MCF 10A (cell line): Measurements from ENCODE around the gene IL1RAPL2. TPM values are rescaled to one million over a fixed set of nuclear protein-coding genes. Genes with fewer than 3 reads are reported as not detected.

Source experiments
- BruUV-seq: library from RNA; stranded (reverse); fragments of 400-500 nt; replicated peaks from 2 replicates; lab custom pipeline; 2021; lab: Mats Ljungman, UMichigan
- CTCF ChIA-PET: fragments of 300-600 bp; sonication (Branson Sonifier 250); formaldehyde crosslinking; extraction: SDS; loops from one replicate; lab custom pipeline; 2021; ENCODE audit warnings: antibody characterized with exemption, inconsistent platforms; lab: Yijun Ruan, JAX
- POLR2A ChIA-PET: fragments of 300-600, 350-650 bp; sonication (Branson Sonifier 250); formaldehyde crosslinking; extraction: SDS; loops from one replicate; lab custom pipeline; 2020; ENCODE audit warnings: antibody characterized with exemption, inconsistent platforms; lab: Yijun Ruan, JAX
- DNase-seq: peaks from one replicate; pipeline ENCODE4 v3.0.0-alpha.2; 2018; ENCODE audit not compliant: unreplicated experiment
- H3K27ac Mint-ChIP-seq: one replicate; pipeline ENCODE4 v1.8.0; 2022; ENCODE audit warnings: mild to moderate bottlenecking, low read depth, mixed read lengths; ENCODE audit not compliant: unreplicated experiment
- H3K27me3 Mint-ChIP-seq: one replicate; pipeline ENCODE4 v1.8.0; 2022; ENCODE audit warnings: mixed read lengths; ENCODE audit not compliant: insufficient read depth, unreplicated experiment
- H3K36me3 Mint-ChIP-seq: one replicate; pipeline ENCODE4 v1.8.0; 2022; ENCODE audit warnings: mild to moderate bottlenecking, moderate library complexity, mixed read lengths; ENCODE audit not compliant: insufficient read depth, unreplicated experiment
- H3K4me1 Mint-ChIP-seq: one replicate; pipeline ENCODE4 v1.8.0; 2022; ENCODE audit warnings: mixed read lengths; ENCODE audit not compliant: insufficient read depth, unreplicated experiment
- H3K4me3 Mint-ChIP-seq: one replicate; pipeline ENCODE4 v1.8.0; 2022; ENCODE audit warnings: mild to moderate bottlenecking, moderate library complexity, mixed read lengths; ENCODE audit not compliant: unreplicated experiment
- H3K9me3 Mint-ChIP-seq: one replicate; pipeline ENCODE4 v1.8.0; 2022; ENCODE audit warnings: mixed read lengths; ENCODE audit not compliant: unreplicated experiment
- CTCF ChIP-seq: fragments of 200-600 bp; IDR thresholded peaks from one replicate; pipeline ENCODE4 v1.8.0; 2022; ENCODE audit warnings: antibody characterized with exemption, mild to moderate bottlenecking; ENCODE audit not compliant: unreplicated experiment
- intact Hi-C: fragments of 100-400 bp; cut with micrococcal nuclease; formaldehyde crosslinking; loops from 2 replicates; pipeline ENCODE4 v1.14.1; 2022
- total RNA-seq: library from RNA; stranded (reverse); gene quantifications from 2 replicates; pipeline ENCODE4 v1.2.3, GENCODE V29; 2022

Gene IL1RAPL2
- total RNA-seq, 1 experiment from 2014 or later: 4.4 TPM

- Mint-ChIP-seq H3K36me3 (no peaks in the 10 kb centered on the region), H3K27me3 (peaks cover 51% of the 10 kb centered on the region), H3K9me3 (peaks cover 7% of the 10 kb centered on the region), H3K27ac (no peak overlapping the region), H3K4me1 (no peaks in the 10 kb centered on the region), H3K4me3 (no peak overlapping the region)
- intact Hi-C loops: loop anchor here (2.0 to 10.0 kb wide), 2 partner anchors 253 to 623 kb away; no protein-coding TSS in a partner anchor
- ChIA-PET POLR2A (no interaction called here), CTCF (interaction anchor here (1.1 to 2.7 kb wide), 6 partner anchors 8 to 355 kb away, joined by 4 to 16 read pairs (median 8); no protein-coding TSS in a partner anchor)
- no peak for TF ChIP-seq CTCF
- DNase-seq: no peak
- BruUV-seq: no TSS peak
These were observed 1.5 kb downstream of the IL1RAPL2 start for GRCh38 chrX:104567506-104567905.

GRCh38 chrX:104568304-104568915 is 2.4 kb downstream of the IL1RAPL2 start:
- no peak for TF ChIP-seq CTCF
- H3K27me3 Mint-ChIP-seq: peaks cover 56% of the 10 kb centered on the region
- H3K4me1 Mint-ChIP-seq: no peaks in the 10 kb centered on the region
- ChIA-PET POLR2A (no interaction called here), CTCF (interaction anchor here (0.6 to 1.8 kb wide), 2 partner anchors 217 to 355 kb away, joined by 3 to 6 read pairs; no protein-coding TSS in a partner anchor)
- no peak overlapping the region for H3K4me3 Mint-ChIP-seq
- no peak overlapping the region for H3K27ac Mint-ChIP-seq
- intact Hi-C loops: loop anchor here (10.0 kb wide), 1 partner anchor 254 kb away; no protein-coding TSS in a partner anchor
- no peak for DNase-seq
- no TSS peak for BruUV-seq
- H3K36me3 Mint-ChIP-seq: no peaks in the 10 kb centered on the region
- H3K9me3 Mint-ChIP-seq: peaks cover 7% of the 10 kb centered on the region

- no TSS peak for BruUV-seq
- CTCF ChIA-PET: interaction anchor here (1.3 kb wide), 1 partner anchor 12 kb away, joined by 4 read pairs; no protein-coding TSS in a partner anchor
- DNase-seq: peak; percentile 73
- no peaks in the 10 kb centered on the region for H3K36me3 Mint-ChIP-seq
- no peak overlapping the region for H3K4me3 Mint-ChIP-seq
- H3K4me1 Mint-ChIP-seq: peaks cover 6% of the 10 kb centered on the region
- no peak for TF ChIP-seq CTCF
- peaks cover 44% of the 10 kb centered on the region for H3K27me3 Mint-ChIP-seq
- POLR2A ChIA-PET: no interaction called here
- H3K9me3 Mint-ChIP-seq: peaks cover 7% of the 10 kb centered on the region
- intact Hi-C loops: no loop called here
- no peak overlapping the region for H3K27ac Mint-ChIP-seq
These were observed 52.3 kb downstream of the IL1RAPL2 start for GRCh38 chrX:104618106-104618895.

GRCh38 chrX:104621781-104622180 is 55.8 kb downstream of the IL1RAPL2 start:
- CTCF ChIA-PET: no interaction called here
- Mint-ChIP-seq H3K27ac (no peak overlapping the region), H3K4me3 (no peak overlapping the region), H3K4me1 (peaks cover 6% of the 10 kb centered on the region), H3K9me3 (peaks cover 7% of the 10 kb centered on the region), H3K27me3 (peaks cover 41% of the 10 kb centered on the region), H3K36me3 (no peaks in the 10 kb centered on the region)
- no peak for TF ChIP-seq CTCF
- intact Hi-C loops: no loop called here
- peak; percentile 29 for DNase-seq
- POLR2A ChIA-PET: no interaction called here
- BruUV-seq: no TSS peak
